UCSD-AML1 (cell line): ENCODE results near the gene SEMA4D.
A peak's percentile ranks its signal among the peaks of the same experiment; 100 is the strongest.

Experiments
- DNase-seq: peaks from one replicate; lab custom pipeline; 2025; ENCODE audit not compliant: unreplicated experiment; lab: John Stamatoyannopoulos, UW

SEMA4D gene

GRCh38 chr9:89328064-89328463 lies 169.8 kb downstream of the SEMA4D start:
- no peak for DNase-seq

DNA sequence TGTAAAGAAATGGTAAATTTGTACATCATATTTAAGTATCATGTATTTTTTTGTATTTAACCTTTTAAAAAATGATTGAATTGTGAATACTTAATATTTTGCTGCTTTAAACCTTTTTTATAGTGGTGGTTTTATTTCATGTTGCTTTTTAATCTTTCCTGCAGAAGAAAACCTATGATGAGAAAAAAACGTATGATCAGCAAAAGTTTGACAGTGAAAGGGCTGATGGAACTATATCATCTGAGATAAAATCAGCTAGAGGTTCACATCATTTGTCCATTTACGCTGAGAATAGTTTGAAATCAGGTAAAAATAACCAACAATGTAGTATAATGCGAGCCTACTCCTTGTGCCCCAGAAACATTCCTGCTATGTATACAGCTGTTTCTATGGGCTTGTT lies 172.2 kb downstream of the SEMA4D start:
- DNase-seq = no peak

GRCh38 chr9:89323390-89323789 lies 174.5 kb downstream of the SEMA4D start:
- no peak for DNase-seq

DNA sequence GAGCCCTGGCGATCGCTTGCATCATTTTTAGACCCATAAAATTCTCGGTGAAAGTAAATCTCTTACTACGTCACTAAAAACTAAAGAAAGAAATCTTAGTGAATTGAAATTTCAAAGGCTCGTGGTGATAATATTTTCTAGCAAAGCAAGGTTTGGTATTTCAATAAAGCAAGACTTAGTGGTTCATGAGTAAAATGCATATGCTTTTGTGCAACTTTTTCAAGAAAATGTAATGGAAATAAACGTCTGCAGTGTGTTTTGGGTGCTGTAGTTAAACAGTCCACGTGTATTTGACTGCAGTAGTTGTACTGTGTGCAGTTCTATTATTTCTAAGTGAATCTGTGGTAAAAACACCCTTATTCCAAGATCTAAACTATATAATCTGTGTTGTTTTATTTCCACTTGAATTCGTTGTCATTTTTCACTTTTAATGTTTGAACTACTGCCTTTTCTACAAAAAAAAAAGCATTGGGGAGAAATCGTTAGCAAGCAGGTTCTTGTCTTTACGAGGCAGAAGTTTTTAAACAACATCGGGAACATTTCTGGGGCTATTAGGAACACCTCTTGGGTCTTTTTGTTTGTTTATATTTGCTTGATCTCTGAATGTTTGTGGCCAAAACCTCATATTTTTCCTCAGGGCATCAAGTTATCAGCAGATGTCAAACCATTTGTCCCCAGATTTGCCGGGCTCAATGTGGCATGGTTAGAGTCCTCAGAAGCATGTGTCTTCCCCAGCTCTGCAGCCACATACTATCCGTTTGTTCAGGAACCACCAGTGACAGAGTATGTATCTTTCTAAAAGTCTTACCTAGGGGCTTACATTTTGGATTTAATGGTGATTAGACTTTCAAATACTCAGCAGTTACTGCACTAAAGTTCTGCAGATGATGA lies 178.7 kb downstream of the SEMA4D start:
- DNase-seq = no peak

DNA sequence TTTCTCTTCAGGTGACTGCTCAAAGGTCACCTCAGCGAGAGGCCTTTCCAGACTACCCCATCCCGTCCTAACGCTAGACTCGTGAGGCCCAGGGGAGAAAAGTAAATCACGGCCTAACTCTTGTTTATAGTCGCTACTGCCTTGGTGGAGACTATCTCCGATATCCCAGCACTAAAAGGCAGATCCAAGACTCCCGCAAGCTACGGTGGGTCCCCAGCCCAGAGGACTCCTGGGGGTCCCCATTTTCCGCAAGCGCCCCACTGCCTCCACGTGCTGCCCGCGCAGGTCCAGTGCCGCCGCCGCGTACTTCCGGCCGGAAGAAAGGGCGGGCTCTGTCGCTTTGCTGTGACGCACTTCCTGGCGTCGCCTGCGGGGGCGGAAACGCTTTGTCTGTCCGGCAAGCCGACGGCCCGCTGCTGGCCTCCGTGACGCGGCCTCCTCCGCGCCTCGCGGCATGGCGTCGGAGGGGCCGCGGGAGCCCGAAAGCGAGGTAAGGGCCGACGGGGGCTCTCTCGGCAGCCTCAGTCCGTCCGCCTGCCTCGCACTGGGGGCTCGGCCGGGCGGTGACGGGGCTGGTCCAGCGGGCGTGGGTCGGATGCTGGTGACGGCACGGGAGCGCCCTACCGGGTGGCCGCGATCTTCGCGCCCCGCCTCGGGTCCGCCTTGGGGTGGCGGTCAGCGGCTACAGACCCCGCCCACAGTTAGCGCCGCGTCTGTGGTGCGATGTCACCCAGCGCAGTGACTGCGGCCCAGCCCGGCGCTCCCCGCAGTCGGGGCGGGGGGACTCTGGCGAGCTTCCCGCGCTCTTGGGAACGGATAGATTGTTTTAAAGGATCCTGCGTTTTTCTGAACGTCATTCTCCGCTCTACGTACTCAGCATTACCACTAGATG lies 179.5 kb downstream of the SEMA4D start, which contains the start of gene SECISBP2:
Gene SECISBP2, plus strand, starts transcription at position 378 of the 892 bp plus-strand sequence. Its CDS starts 77 bp downstream, at position 455.
- peak; percentile 97 for DNase-seq

DNA sequence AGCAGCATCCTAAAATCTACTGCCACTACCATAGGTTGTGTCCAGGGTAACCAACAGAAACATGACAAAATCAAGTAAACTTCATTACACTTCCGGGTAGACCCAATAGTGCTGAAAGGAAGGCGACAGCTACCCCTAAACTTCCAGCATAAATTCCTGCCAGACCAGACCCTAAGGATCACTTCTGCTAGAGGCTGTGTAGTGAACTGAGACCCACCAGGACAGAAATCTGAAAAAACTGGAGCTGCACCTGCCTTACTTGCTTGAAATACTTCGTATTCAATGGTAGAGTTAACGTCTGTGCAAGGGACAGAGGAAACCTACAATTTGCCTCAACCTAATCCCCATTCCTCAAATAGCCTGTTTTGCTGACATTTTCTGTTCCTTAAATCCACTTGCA lies 180.6 kb downstream of the SEMA4D start:
- DNase-seq = no peak

- no peak for DNase-seq
Measured at GRCh38 chr9:89315482-89315881, 182.4 kb downstream of the SEMA4D start.

- no peak for DNase-seq
Measured at GRCh38 chr9:89314955-89315354, 183.0 kb downstream of the SEMA4D start.

- DNase-seq = no peak
Measured at GRCh38 chr9:89313842-89314241, 184.1 kb downstream of the SEMA4D start.

DNA sequence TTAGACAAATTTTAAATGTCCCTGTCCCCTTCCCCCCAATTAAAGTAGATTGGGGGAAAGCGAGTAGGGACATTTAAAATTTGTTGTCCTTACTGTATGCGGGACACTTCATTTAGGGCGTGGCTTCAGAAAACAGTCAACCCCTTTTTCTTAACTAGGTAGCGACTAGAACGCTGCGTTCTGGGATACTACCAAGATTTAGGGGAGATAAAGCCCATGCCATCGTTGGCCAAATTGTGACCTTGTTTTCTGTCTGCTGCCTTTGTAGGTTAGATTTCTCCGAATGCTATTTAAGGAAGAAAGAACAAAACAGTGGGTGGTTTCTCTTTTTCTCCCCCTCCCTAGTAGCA lies 185.7 kb downstream of the SEMA4D start:
- no peak for DNase-seq

- no peak for DNase-seq
Measured at GRCh38 chr9:89311346-89312221, 186.3 kb downstream of the SEMA4D start.
